ENCODE results near the gene DCAF4. TPM values are rescaled to one million over a fixed set of nuclear protein-coding genes. Genes with fewer than 3 reads are reported as not detected.

DCAF4 gene
- total RNA-seq, 2 experiments from 2014 or later, result 25.5 to 31.8 TPM

DNA sequence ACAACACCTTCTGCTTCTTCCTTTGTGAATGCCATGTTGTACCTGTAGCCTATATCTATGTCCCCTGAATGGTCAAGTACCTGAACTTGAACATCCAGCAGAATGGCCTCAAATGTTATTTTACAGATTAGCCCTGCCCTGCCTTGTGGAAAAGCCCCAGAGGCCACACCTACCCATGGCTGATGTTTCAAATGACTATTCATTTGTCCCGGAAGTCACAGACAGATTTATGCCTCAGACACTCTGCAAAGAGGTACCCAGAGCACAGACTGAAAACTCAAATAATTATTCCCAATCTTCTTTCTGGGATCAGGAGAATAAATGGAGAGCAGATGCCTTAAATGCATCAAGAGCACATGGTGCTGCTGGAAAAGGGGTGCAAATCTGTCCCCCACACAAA, 19.4 kb upstream of the DCAF4 start:
- Mint-ChIP-seq H3K4me3 (no peak overlapping the region), H3K36me3 (no peaks in the 10 kb centered on the region), H3K9me3 (no peaks in the 10 kb centered on the region), H3K27ac (no peak overlapping the region), H3K4me1 (no peaks in the 10 kb centered on the region), H3K27me3 (peaks cover 8% of the 10 kb centered on the region)
- DNase-seq, result no peak

DNA sequence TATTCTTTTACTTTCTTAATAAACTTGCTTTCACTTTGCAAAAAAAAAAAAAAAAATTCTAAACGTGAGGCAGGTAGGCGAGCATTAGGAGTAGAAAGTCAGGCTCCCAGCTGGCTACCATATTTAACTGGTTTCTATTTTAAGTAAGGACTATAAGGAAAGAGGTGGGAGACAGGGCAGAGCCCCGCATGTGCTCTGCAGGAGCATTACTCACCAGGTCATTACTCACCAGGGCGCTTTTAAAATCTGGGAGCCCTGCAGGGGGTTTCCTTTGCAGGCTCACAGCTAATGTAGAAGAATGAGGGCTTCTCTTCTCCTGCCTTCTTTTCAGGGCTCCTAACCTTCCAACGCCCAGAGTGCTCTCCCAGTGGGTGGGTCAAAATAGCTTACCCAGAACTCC, 18.4 kb upstream of the DCAF4 start:
- Mint-ChIP-seq H3K27me3 (peaks cover 8% of the 10 kb centered on the region), H3K9me3 (no peaks in the 10 kb centered on the region)
- DNase-seq, result no peak

DNA sequence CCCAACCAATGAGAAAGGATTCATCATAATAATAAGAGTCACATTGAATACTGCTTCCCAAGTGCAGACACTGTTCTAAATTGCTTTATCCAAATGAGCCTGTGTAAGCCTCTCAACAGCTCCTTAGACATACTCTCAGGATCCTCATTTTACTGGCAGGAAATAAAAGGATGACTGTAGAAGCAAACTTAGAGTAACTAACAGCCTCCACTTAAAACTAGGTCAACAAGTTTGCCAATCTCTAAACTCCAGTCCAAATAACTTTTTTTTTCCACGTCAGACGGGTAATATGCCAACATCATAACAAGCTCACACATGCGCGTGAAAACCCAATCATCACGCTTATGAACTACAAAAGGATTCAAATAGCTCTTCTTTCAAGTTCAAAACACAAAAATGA, 17.1 kb upstream of the DCAF4 start:
- H3K36me3 Mint-ChIP-seq, result no peaks in the 10 kb centered on the region
- no peak for DNase-seq
- no peak overlapping the region for H3K27ac Mint-ChIP-seq
- no peaks in the 10 kb centered on the region for H3K4me1 Mint-ChIP-seq
- no peaks in the 10 kb centered on the region for H3K9me3 Mint-ChIP-seq
- no peak overlapping the region for H3K4me3 Mint-ChIP-seq
- H3K27me3 Mint-ChIP-seq, result peaks cover 8% of the 10 kb centered on the region

More for the DNA sequence above, 18.4 kb upstream of the DCAF4 start:
- Mint-ChIP-seq H3K27ac (no peak overlapping the region), H3K4me1 (no peaks in the 10 kb centered on the region), H3K4me3 (no peak overlapping the region), H3K36me3 (no peaks in the 10 kb centered on the region)

DNA sequence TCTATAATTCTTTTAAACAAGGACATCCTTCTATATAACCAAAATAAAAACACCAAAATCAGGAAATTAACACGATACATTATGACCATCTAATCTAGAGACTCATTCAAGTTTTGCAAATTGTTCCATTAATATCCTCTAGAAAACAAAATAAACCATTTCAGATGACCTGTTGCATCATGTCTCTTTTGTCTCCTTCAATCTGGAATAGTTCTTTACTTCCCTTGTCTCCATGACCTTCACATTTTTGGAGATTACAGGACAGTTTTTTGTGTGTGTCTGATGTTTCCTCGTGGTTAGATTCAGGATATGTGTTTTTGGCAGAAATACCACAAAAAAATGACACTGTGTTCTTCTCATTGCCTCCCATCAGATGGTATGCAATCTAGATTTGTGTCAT, 12.5 kb upstream of the DCAF4 start:
- Mint-ChIP-seq H3K27ac (no peak overlapping the region), H3K9me3 (no peaks in the 10 kb centered on the region), H3K4me3 (no peak overlapping the region), H3K4me1 (no peaks in the 10 kb centered on the region), H3K27me3 (peaks cover 6% of the 10 kb centered on the region), H3K36me3 (no peaks in the 10 kb centered on the region)
- no peak for DNase-seq

DNA sequence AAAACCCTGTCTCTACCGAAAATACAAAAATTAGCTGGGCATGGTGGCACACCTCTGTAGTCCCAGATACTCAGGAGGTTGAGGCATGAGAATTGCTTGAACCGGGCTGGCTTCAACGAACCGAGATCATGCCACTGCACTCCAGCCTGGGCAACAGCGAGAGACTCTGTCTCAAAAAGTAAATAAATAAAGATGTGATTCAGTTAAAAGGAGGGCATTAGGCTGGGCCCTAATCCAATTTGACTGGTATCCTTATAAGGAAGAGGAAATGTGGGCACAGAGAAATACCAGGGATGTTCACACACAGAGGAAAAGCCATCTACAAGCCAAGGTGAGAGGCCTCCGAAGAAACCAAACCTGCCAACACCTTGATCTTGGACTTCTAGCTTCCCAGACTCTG, 10.1 kb upstream of the DCAF4 start:
- no peaks in the 10 kb centered on the region for H3K4me1 Mint-ChIP-seq
- no peak overlapping the region for H3K4me3 Mint-ChIP-seq
- H3K27me3 Mint-ChIP-seq, result peaks cover 25% of the 10 kb centered on the region
- H3K27ac Mint-ChIP-seq, result no peak overlapping the region
- H3K9me3 Mint-ChIP-seq, result no peaks in the 10 kb centered on the region
- no peak for DNase-seq
- no peaks in the 10 kb centered on the region for H3K36me3 Mint-ChIP-seq

DNA sequence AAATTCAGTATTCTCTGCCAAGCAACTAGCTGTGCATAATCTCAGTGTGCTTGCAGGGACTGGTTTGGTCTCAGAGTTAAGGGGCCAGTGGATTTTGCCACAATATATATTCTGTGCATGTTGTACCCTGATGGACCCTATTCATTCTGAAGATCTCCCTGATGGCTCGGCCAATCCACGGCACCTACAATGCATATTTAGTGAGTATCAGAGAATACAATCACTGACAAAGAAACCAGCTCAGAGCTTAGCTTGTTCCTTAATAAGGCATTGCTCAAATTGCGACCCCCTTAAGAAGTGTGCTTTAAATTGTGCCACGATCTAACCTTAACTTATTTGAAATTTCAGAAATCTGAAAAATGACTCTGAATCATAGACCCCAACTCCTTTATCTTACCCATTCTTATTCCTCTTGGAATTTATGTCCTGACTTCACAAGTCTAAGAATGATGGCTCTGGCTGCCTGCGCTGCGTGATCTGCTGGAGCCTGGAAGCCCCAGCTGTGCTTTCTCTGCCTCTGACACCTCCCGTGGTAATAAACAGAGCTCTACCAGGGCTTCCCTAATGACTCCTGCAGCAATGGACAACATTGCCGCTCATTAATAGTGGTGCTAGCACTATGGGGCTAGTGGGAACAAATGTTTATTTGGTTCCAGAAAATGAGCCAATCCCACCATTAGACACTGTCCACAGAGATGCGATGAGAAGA, 9.0 kb upstream of the DCAF4 start:
- H3K4me1 Mint-ChIP-seq, result no peaks in the 10 kb centered on the region
- no peaks in the 10 kb centered on the region for H3K9me3 Mint-ChIP-seq
- peaks cover 25% of the 10 kb centered on the region for H3K27me3 Mint-ChIP-seq
- DNase-seq, result no peak
- no peak overlapping the region for H3K27ac Mint-ChIP-seq
- no peaks in the 10 kb centered on the region for H3K36me3 Mint-ChIP-seq
- H3K4me3 Mint-ChIP-seq, result no peak overlapping the region

DNA sequence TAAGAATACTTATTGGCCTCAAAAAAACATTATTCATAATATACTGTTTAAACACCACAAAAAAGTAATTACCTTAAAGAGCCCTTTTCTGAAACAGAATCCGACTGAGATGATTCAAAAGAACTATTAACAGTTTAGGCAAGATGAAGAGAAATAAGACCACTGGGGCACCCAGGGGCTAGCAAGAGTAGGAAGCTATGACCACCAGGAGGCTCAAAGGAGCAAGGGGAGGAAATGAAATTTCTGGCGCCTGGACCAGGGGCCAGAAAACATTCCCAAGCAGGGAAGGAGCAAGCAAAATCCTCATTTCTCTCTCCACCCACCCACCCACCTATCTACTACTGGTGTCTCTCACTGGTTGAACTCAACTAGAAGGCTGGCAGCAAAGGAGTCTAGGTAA, 6.3 kb upstream of the DCAF4 start:
- Mint-ChIP-seq H3K27me3 (peaks cover 25% of the 10 kb centered on the region), H3K9me3 (no peaks in the 10 kb centered on the region), H3K27ac (no peak overlapping the region), H3K4me1 (no peaks in the 10 kb centered on the region), H3K36me3 (no peaks in the 10 kb centered on the region), H3K4me3 (no peak overlapping the region)
- DNase-seq, result no peak

DNA sequence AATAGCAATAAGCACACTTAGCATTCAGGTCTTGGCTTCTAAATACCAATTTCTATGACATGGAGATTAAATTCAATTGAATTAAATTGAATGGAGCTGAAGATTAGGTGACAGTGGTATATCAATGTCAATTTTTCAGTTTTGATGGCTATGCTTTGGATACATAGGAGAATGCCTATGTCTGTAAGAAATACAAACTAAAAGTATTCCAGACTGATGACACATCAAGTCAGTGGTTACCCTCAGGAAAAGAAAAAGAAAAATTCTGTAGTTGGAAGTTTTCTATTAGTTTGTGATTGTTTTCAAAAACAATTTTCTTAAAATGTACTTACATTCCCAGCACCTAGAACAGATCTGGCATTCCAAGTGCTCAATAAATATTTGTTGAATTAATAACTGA, 4.9 kb upstream of the DCAF4 start:
- Mint-ChIP-seq H3K36me3 (no peaks in the 10 kb centered on the region), H3K27ac (no peak overlapping the region), H3K4me1 (peaks cover 5% of the 10 kb centered on the region), H3K4me3 (no peak overlapping the region), H3K9me3 (no peaks in the 10 kb centered on the region), H3K27me3 (peaks cover 19% of the 10 kb centered on the region)
- DNase-seq, result no peak

DNA sequence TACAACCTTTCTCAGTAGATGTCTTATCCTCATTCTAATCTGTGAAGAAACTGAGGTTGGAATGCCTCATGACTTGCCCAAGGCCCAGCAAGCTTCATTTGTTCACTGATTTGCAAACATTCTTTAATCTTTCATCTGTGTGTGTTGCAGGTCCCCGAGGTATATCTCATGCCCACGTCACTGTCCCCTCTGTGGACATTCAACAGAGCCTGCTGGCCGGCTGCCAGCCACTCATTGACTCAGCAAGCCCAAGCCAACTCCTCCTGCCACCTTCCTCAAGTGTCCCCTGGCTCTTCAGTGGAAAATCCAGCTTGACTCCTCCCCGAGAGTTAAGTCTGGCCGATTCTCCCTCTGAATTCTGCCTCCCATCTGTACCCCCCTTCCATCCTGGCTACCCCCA, 1.9 kb upstream of the DCAF4 start:
- no peak for DNase-seq
- peaks cover 8% of the 10 kb centered on the region for H3K4me1 Mint-ChIP-seq
- H3K36me3 Mint-ChIP-seq, result no peaks in the 10 kb centered on the region
- peaks cover 16% of the 10 kb centered on the region for H3K27me3 Mint-ChIP-seq
- H3K4me3 Mint-ChIP-seq, result no peak overlapping the region
- no peaks in the 10 kb centered on the region for H3K9me3 Mint-ChIP-seq
- H3K27ac Mint-ChIP-seq, result no peak overlapping the region

DNA sequence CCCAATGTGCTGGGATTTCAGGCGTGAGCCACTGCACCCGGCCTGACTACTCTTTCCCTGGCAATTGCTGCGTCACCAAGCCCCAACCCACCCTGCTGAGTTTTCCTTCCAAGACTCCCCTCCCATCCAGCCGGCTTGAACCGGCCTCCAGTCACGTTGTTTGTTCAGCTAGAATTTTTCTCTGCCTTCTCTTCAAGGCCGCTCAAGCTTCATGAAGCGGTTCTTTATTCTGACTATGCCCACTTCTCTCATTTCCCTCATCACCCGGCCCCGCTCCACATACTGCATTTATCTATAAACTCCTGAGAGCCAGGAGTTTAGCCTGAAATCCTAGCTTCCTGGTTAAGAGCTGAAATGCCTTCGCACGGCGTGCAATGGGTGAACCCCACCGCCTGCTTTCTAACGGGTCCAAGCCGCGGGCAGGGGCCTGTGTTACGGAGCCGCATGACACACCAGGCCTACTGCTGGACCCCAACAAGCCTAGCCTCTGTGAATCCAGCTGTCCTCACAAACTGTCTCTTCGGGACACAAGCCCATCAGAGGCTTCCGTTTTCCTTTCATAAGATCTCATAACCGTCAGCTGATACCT, 999 bp upstream of the DCAF4 start:
- no peak overlapping the region for H3K27ac Mint-ChIP-seq
- peaks cover 8% of the 10 kb centered on the region for H3K4me1 Mint-ChIP-seq
- peaks cover 6% of the 10 kb centered on the region for H3K27me3 Mint-ChIP-seq
- no peak for DNase-seq
- H3K4me3 Mint-ChIP-seq, result peak overlapping the region; percentile 97
- H3K36me3 Mint-ChIP-seq, result peaks cover 8% of the 10 kb centered on the region
- no peaks in the 10 kb centered on the region for H3K9me3 Mint-ChIP-seq

DNA sequence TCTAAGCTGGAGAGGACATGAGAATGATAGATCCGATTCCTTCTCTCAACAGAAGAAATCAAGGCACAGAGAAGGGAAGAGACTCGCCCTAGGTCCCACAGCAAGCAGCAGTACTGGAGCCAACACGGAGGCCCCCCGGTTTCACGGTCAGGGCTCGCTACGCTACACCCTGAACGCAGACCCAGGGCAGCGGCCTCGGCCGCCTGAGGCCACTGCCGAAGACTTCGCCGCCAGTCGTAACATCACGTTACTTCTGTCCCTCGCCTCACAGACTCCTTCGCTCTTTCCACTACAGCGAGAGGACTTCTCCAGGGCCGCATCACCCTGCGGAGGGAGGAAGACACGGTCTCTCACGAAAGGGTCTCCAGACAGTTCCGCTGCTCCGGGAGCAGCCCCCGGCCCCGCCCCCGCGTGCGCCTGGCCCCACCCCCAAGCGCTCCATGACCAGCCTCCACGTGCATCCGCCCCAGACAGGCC, 411 bp upstream of the DCAF4 start:
- H3K9me3 Mint-ChIP-seq, result no peaks in the 10 kb centered on the region
- peaks cover 8% of the 10 kb centered on the region for H3K36me3 Mint-ChIP-seq
- H3K27ac Mint-ChIP-seq, result peak overlapping the region; percentile 97
- H3K4me3 Mint-ChIP-seq, result peak overlapping the region; percentile 97
- peaks cover 3% of the 10 kb centered on the region for H3K27me3 Mint-ChIP-seq
- peaks cover 12% of the 10 kb centered on the region for H3K4me1 Mint-ChIP-seq
- DNase-seq, result no peak

DNA sequence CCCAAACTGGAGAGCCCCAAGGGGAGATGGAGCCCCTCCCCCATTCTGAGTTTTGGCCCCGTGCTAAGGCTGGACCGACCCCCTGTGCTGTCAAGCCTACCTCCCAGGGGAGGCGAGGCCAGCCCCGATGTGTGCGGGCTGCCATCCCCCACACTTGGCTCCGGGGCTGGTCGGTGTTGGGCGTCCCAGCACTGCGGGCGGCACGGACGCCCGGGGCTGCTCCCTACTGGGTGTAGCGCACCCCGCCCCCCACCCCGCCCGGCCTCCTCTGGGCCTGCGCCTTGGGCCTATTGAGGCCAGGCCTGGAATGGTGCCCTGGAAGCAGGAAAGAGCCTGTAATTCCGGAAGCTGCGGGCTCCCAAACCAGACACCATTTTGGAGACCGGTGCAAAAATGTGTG, 2.6 kb downstream of the DCAF4 start:
- H3K9me3 Mint-ChIP-seq, result no peaks in the 10 kb centered on the region
- peaks cover 11% of the 10 kb centered on the region for H3K36me3 Mint-ChIP-seq
- H3K27ac Mint-ChIP-seq, result no peak overlapping the region
- H3K4me3 Mint-ChIP-seq, result no peak overlapping the region
- DNase-seq, result no peak
- no peaks in the 10 kb centered on the region for H3K27me3 Mint-ChIP-seq
- H3K4me1 Mint-ChIP-seq, result peaks cover 22% of the 10 kb centered on the region

DNA sequence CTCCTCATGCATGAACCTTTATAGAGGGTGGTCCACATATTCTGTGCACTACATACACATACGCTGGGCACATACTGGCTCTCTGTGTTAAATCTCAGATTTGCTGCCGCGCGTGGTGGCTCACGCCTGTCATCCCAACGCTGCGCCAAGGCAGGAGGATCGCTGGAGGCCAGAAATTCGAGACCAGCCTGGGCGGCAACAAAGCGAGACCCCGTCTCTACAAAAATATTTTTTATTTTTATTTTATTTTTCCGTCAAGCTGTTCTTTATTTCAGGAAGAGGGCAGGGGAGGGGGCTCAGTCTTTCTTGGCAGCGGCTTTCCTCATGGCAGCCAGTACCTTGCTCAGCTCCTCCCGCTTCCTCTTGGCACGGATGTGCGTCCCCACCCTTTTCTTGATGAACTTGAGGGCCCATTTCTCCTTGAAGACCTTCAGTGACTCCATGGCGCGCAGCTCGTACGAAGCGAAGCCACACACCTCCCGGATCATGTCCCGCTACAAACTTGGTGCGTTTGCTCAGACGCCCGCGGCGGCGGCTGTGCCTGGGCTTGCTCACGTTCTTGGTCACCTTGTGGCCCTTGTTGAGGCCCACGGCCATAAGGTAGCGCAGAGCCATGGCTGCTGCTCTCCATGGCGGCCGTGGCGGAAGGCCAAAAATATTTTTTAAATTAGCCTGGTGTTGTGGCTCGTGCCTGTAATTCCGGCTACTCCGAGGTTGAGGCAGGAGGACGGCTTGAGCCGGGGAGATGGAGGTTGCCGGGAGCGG, 3.2 kb downstream of the DCAF4 start:
- Mint-ChIP-seq H3K27ac (no peak overlapping the region), H3K27me3 (no peaks in the 10 kb centered on the region), H3K4me1 (peaks cover 23% of the 10 kb centered on the region), H3K36me3 (peaks cover 11% of the 10 kb centered on the region), H3K9me3 (no peaks in the 10 kb centered on the region), H3K4me3 (no peak overlapping the region)
- DNase-seq, result no peak

DNA sequence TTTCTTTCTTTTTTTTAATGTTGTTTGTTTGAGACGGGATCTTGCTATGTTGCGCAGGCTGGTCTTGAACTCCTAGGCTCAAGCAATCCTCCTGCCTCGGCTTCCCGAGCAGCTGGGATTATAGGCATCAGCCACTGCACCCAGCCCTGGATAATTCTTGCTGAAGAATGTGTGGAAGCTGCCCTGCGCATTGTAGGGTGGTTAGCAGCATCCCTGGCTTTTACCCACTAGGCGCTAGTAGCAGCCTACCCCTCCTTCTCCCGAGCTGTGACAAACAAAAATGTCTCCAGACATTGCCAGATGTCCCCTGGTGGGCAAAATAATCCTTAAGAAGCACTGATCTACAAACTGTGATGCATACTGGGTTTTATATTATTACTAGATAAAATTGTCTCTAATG, 6.6 kb downstream of the DCAF4 start:
- no peak for DNase-seq
- no peaks in the 10 kb centered on the region for H3K9me3 Mint-ChIP-seq
- no peak overlapping the region for H3K27ac Mint-ChIP-seq
- H3K4me3 Mint-ChIP-seq, result no peak overlapping the region
- peaks cover 29% of the 10 kb centered on the region for H3K4me1 Mint-ChIP-seq
- H3K36me3 Mint-ChIP-seq, result peaks cover 20% of the 10 kb centered on the region
- H3K27me3 Mint-ChIP-seq, result no peaks in the 10 kb centered on the region

DNA sequence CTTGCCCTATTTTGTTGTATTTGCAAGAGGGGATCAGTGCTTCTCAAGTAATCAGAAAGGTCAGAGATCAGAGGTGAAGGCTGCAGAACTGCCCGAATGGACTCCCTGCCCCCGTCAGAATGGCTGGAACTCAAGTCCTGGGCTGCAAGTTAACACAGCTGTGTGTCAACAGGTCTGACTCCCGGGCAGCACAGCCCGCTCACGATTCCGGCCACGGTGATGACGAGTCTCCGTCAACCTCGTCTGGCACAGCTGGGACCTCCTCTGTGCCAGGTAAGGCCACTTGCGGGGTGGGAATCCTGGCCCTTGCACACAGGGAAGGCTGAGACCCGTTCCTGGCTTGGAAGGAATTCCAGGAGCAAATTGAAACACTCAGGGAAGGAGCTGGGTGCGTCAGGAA, 13.4 kb downstream of the DCAF4 start:
- Mint-ChIP-seq H3K4me1 (peaks cover 14% of the 10 kb centered on the region), H3K4me3 (no peak overlapping the region), H3K27ac (no peak overlapping the region), H3K36me3 (peaks cover 36% of the 10 kb centered on the region), H3K9me3 (no peaks in the 10 kb centered on the region), H3K27me3 (no peaks in the 10 kb centered on the region)
- DNase-seq, result no peak
